Stimulated activated naive CD4-positive, alpha-beta T cell (primary cell): Measurements from ENCODE around the gene XKR8.

ENCODE experiments used
- DNase-seq, 6 experiments: peaks; one replicate each; lab custom pipeline; 2025; lab: John Stamatoyannopoulos, UW

Gene XKR8

GRCh38 chr1:27959792-27960603, at the start of gene XKR8:
Gene XKR8 (plus strand): TSS chr1:27959973. CDS start chr1:27960070, 97 bp downstream.
- peak; percentile 70 to 87 (median 76) for DNase-seq

GRCh38 chr1:27912429-27912828, 47.3 kb upstream of the XKR8 start:
- DNase-seq: no peak

- DNase-seq: no peak
These were observed 44.6 kb upstream of the XKR8 start for GRCh38 chr1:27915082-27915575.

- no peak for DNase-seq
These were observed 37.5 kb upstream of the XKR8 start for GRCh38 chr1:27922272-27922671.

- no peak for DNase-seq
These were observed 31.4 kb upstream of the XKR8 start for GRCh38 chr1:27928216-27928954.

GRCh38 chr1:27931184-27931583, 28.6 kb upstream of the XKR8 start:
- no peak for DNase-seq

GRCh38 chr1:27931759-27932158, 28.0 kb upstream of the XKR8 start:
- DNase-seq: no peak

- peak in 1 of 6 experiments; percentile 6 for DNase-seq
These were observed 24.8 kb upstream of the XKR8 start, which contains the start of gene SMPDL3B for GRCh38 chr1:27934818-27935549. Gene SMPDL3B (plus strand): TSS chr1:27935000. CDS start chr1:27935184, 184 bp downstream.

GRCh38 chr1:27935721-27936120, 24.1 kb upstream of the XKR8 start:
- no peak for DNase-seq

- DNase-seq: no peak
These were observed 23.4 kb upstream of the XKR8 start for GRCh38 chr1:27936370-27936769.

- no peak for DNase-seq
These were observed 22.3 kb upstream of the XKR8 start for GRCh38 chr1:27937524-27937836.

GRCh38 chr1:27938488-27938887, 21.3 kb upstream of the XKR8 start:
- no peak for DNase-seq

GRCh38 chr1:27940297-27940696, 19.5 kb upstream of the XKR8 start:
- peak; percentile 53 to 80 (median 66) for DNase-seq

GRCh38 chr1:27940870-27941560, 18.8 kb upstream of the XKR8 start:
- DNase-seq: no peak

- DNase-seq: no peak
These were observed 17.9 kb upstream of the XKR8 start for GRCh38 chr1:27941671-27942540.

GRCh38 chr1:27945020-27945419, 14.8 kb upstream of the XKR8 start:
- no peak for DNase-seq

- DNase-seq: no peak
These were observed 10.7 kb upstream of the XKR8 start for GRCh38 chr1:27949027-27949426.

GRCh38 chr1:27951396-27951795, 8.4 kb upstream of the XKR8 start:
- no peak for DNase-seq

- DNase-seq: no peak
These were observed 7.6 kb upstream of the XKR8 start for GRCh38 chr1:27952147-27952546.

GRCh38 chr1:27954186-27954585, 5.6 kb upstream of the XKR8 start:
- DNase-seq: no peak

- no peak for DNase-seq
These were observed 4.7 kb upstream of the XKR8 start for GRCh38 chr1:27955076-27955475.
